OCI-LY3 (cell line): ENCODE data around the gene ZNF74.

Experiments used
- EZH2phosphoT487 ChIP-seq: fragments of 200-600 bp; shearing (Covaris generic); IDR thresholded peaks from 2 replicates; pipeline ENCODE4 v1.6.1; 2018; ENCODE audit warnings: antibody characterized with exemption, mixed run types, low read depth
- TF ChIP-seq, protein P1 (sequence below): fragments of 200-600, 300-600 bp; sonication (generic); IDR thresholded peaks from 2 replicates; pipeline ENCODE4 v1.5.1; 2014; ENCODE audit warnings: antibody characterized with exemption, low read length, low read depth

DNA sequence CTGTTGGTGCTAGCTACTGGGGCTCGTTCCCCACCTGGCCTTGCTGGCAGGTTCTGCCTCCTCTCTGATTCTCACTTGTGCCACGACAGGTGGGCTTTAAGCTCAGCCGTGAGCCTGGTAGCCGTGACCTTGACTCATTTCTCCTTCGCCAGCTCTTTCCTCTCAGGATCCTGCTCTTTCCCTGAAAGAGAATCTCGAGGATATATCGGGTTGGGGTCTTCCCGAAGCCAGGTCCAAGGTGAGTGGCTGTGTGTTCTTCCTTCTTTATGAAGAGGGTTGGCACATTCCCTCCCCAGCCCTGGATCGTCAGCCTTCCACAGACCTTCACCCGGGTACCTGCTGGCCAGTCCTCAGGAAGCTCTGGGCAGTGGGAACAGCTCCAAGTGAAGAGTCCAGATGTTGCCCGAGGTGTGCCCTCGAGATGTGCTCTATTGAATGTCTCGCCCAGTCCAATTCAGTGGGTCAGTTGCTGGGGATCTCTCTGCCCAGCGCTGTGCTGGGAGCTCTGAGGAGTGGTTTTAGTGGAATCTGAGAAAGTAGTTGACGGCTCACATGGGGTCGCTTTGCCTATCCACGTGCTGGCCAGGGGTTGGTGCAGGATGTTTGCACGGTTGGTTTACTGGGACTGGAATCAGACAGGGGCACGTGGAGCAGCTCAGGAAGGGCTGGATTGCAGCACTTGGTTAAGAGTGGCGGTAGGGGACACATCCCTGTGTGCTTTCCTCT is 1.4 kb downstream of the ZNF74 start:
- TF ChIP-seq, protein P1, sequence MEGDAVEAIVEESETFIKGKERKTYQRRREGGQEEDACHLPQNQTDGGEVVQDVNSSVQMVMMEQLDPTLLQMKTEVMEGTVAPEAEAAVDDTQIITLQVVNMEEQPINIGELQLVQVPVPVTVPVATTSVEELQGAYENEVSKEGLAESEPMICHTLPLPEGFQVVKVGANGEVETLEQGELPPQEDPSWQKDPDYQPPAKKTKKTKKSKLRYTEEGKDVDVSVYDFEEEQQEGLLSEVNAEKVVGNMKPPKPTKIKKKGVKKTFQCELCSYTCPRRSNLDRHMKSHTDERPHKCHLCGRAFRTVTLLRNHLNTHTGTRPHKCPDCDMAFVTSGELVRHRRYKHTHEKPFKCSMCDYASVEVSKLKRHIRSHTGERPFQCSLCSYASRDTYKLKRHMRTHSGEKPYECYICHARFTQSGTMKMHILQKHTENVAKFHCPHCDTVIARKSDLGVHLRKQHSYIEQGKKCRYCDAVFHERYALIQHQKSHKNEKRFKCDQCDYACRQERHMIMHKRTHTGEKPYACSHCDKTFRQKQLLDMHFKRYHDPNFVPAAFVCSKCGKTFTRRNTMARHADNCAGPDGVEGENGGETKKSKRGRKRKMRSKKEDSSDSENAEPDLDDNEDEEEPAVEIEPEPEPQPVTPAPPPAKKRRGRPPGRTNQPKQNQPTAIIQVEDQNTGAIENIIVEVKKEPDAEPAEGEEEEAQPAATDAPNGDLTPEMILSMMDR, result no peak
- TF ChIP-seq EZH2phosphoT487, result no peak
